Measurements from ENCODE around the gene AGPS.

The AGPS gene

GRCh38 chr2:177396703-177397460, 4.3 kb downstream of the AGPS start:
- no peak for TF ChIP-seq TAF1 (IDR thresholded peaks at IDR 0.05; ENCODE audit: borderline replicate concordance, insufficient read depth, low read length)
- TF ChIP-seq FOXP2 (optimal IDR thresholded peaks at IDR 0.05; ENCODE audit: borderline replicate concordance, extremely low read depth, extremely low read length, insufficient read depth), result no peak
- TF ChIP-seq POLR2AphosphoS5 (IDR thresholded peaks at IDR 0.05; ENCODE audit: low read depth, low read length), result no peak
- TF ChIP-seq REST (IDR thresholded peaks at IDR 0.05; ENCODE audit: insufficient read depth in 1 of 2, low read depth in 2 of 2, low read length in 2 of 2), result no peak
- TF ChIP-seq SIN3A (IDR thresholded peaks at IDR 0.05; ENCODE audit: borderline replicate concordance, insufficient read depth, low read length), result no peak

GRCh38 chr2:177397481-177398289, 5.1 kb downstream of the AGPS start:
- TF ChIP-seq POLR2AphosphoS5 (IDR thresholded peaks at IDR 0.05; ENCODE audit: low read depth, low read length), result no peak
- TF ChIP-seq TAF1 (IDR thresholded peaks at IDR 0.05; ENCODE audit: borderline replicate concordance, insufficient read depth, low read length), result no peak
- TF ChIP-seq FOXP2 (optimal IDR thresholded peaks at IDR 0.05; ENCODE audit: borderline replicate concordance, extremely low read depth, extremely low read length, insufficient read depth), result no peak
- no peak for TF ChIP-seq REST (IDR thresholded peaks at IDR 0.05; ENCODE audit: insufficient read depth in 1 of 2, low read depth in 2 of 2, low read length in 2 of 2)
- no peak for TF ChIP-seq SIN3A (IDR thresholded peaks at IDR 0.05; ENCODE audit: borderline replicate concordance, insufficient read depth, low read length)

GRCh38 chr2:177398290-177398683, 5.7 kb downstream of the AGPS start:
- TF ChIP-seq FOXP2 (optimal IDR thresholded peaks at IDR 0.05; ENCODE audit: borderline replicate concordance, extremely low read depth, extremely low read length, insufficient read depth) (no peak), SIN3A (IDR thresholded peaks at IDR 0.05; ENCODE audit: borderline replicate concordance, insufficient read depth, low read length) (no peak), POLR2AphosphoS5 (IDR thresholded peaks at IDR 0.05; ENCODE audit: low read depth, low read length) (no peak), REST (IDR thresholded peaks at IDR 0.05; ENCODE audit: insufficient read depth in 1 of 2, low read depth in 2 of 2, low read length in 2 of 2) (no peak)

GRCh38 chr2:177398791-177399190, 6.2 kb downstream of the AGPS start:
- no peak for TF ChIP-seq TAF1 (IDR thresholded peaks at IDR 0.05; ENCODE audit: borderline replicate concordance, insufficient read depth, low read length)
- no peak for TF ChIP-seq REST (IDR thresholded peaks at IDR 0.05; ENCODE audit: insufficient read depth in 1 of 2, low read depth in 2 of 2, low read length in 2 of 2)
- TF ChIP-seq FOXP2 (optimal IDR thresholded peaks at IDR 0.05; ENCODE audit: borderline replicate concordance, extremely low read depth, extremely low read length, insufficient read depth), result no peak
- TF ChIP-seq SIN3A (IDR thresholded peaks at IDR 0.05; ENCODE audit: borderline replicate concordance, insufficient read depth, low read length), result no peak
- no peak for TF ChIP-seq POLR2AphosphoS5 (IDR thresholded peaks at IDR 0.05; ENCODE audit: low read depth, low read length)
